HG03432 (cell line): ENCODE results near the gene GFER.
A peak's percentile ranks its signal among the peaks of the same experiment; 100 is the strongest.

Experiments
- ATAC-seq: cut with Tn5 transposase; IDR thresholded peaks from one replicate; pipeline ENCODE4 v1.9.1; 2021; ENCODE audit warnings: mild to moderate bottlenecking, moderate library complexity; ENCODE audit not compliant: unreplicated experiment

GFER gene

DNA sequence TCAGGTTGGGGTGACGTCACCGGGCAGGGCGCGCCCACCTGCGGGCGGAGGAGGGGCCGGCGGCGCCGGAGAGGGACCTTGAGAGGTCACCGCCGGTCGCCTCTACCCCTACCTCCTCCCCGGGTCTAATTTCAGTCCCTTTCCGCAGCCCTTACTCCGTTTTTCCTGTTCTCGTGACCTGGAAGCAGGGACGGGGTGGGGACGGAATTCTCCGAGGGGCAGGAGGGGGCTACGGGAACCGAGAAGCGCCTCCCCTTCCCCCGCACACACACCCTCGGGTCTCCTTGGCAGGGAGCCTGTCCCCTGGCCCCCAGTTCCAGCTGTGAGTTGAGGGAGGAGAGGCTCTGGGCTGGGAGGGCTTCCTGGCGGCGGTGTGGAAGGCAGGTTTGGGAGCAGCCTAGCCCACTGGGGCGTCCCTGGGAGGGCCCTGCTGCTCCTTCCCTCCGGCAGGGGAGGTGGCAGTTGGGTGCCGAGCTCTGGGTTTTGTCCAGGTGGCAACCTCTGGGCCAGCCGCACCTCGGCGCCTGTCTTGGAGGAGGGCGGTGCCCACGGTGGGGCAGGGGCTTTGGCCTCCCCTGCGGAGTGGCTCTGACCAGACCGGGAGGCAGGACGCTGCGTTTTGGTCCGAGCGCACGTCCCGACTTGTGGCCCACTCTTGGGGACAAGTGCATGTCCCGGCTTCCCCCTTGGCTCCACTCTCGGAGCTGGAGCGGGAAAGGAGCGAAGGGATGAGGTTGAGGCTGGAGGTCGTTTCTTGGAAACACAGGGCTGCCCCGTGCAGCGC is 6.5 kb downstream of the GFER start:
- no peak for ATAC-seq

DNA sequence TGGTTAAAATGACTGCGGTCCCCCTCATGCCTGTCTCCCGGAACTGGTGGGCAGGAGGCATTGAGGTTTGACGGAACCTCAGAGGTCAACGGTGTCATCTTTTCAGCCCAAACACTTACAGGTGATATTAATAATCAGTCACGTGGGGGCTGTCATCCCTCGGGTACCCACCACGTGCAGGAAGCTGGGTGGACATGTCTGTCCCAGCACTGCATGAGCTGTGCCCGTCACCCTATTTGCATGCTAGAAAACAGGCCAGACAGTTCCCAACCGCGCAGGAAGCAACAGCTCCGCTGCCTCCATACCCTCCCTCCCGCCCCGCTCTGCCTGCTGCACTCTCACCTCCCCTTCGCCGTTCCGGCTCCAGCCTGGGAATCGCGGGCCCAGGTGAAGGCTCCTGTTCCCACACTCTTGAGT is 7.2 kb downstream of the GFER start:
- ATAC-seq, result peak; percentile 35

DNA sequence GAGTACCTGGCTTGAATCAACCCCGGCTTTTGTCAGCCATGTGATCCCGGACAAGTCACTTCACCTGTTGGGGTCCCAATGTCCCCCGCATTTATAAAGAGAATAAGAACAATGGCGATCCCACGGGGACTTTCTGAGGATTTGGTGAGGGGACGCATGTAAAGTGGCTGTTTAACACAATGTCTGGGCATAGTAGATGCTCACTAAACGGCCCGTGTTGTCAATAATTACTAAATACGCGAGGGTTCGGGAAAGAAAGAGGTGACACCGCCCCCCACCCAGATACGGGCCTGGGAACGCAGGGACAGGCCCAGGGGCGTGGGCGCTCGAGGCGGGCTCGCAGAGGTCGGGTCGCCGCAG is 7.6 kb downstream of the GFER start:
- no peak for ATAC-seq

DNA sequence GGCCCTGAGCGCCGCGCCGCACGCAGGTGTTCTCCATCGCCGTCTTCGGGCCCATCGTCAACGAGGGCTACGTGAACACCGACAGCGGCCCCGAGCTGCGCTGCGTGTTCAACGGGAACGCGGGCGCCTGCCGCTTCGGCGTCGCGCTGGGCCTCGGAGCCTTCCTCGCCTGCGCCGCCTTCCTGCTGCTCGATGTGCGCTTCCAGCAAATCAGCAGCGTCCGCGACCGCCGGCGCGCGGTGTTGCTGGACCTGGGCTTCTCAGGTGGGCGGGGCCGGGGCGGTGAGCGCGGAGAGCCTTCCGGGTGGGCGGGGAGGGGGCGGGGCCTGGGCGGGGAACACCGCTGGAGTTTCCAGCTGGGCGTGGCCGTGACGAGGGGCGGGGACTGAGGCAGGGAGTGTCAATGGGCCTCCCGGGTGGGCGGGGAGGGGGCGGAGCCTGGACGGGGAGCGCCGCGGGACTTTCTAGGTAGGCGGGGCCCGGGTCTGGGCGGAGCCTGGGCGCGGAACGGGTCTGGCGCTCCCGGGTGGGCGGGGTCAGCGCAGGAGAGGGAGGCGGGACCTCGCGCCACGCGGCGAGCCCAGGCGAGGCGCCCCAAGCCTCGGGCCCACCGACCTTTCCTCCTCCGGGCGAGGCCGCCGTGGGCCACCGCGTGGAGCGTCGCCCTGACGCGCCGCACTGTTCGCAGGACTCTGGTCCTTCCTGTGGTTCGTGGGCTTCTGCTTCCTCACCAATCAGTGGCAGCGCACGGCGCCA is 8.1 kb downstream of the GFER start:
- peak; percentile 48 for ATAC-seq

DNA sequence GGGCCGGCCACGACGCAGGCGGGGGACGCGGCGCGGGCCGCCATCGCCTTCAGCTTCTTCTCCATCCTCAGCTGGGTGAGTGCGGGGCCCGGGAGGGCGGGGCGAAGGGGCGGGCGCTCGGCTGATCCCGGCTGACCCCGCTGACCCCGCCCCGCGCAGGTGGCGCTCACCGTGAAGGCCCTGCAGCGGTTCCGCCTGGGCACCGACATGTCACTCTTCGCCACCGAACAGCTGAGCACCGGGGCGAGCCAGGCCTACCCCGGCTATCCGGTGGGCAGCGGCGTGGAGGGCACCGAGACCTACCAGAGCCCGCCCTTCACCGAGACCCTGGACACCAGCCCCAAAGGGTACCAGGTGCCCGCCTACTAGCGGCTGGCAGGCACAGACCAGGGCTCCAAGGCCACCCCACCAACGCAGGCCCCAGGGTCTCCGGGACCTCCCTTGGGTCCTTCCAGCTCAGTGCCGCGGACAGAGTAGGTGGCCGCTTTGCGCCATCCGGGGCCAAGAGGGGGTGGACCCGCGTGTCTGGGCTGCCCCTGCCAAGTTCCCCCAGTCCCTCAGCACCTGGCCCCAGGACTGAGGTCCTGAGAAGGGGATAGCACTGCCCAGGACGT is 8.8 kb downstream of the GFER start:
- no peak for ATAC-seq

DNA sequence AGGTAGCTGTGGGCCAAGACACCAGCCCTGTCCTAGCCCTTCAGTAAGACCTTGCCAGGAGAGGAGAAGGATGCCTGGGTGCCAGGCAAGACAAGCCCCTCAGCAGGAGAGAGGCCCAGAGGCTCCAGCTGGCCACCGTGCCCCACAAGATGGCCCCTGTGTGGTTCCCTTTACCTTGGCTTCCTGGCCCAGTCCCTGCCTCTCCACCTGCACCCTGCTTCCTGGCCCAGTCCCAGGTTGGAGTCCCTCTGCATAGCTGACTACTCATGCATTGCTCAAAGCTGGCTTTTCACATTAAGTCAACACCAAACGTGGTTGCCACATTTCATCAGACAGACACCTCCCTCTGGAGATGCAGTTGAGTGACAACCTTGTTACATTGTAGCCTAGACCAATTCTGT is 9.7 kb downstream of the GFER start:
- no peak for ATAC-seq

DNA sequence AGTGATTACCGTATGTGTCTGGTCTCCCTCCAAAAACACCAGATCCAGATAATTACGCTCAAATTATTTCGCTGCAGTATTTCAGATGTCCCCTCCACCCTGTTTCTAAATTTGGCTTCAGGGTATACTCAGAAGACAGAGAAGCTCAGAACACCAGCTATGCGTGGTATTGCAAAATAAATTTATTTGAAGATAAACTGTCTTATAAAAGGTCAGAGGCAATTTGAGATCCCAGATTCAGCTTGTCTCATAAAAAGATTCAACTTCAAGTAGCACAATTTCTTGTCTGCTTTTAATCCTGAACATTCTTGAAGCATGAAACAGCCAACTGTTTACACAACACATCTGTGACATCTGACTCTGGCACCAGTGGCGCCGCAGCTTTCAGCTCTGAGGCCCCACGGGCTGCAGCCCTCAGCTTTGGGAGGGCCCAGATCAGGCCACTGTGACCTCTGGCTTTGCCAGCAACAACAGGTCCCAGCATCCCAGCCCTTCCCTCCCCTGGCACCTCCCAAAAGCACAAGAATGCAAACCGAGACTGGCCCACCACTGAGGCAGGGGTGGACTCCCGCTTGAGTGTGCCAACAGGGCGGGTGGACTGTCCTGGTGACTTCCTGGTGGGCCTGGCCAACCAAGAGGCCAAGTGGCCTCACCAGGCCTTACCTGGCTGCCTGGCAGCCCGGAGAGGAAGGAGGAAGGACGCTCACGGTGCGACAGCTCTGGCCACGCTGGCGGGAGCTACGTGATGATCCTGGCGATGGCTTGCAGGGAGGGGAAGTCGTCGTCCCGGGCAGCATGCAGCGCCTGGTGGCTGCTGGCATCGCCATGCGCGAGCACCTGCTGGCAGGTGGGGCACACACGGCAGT is 13.7 kb downstream of the GFER start:
- ATAC-seq, result no peak

DNA sequence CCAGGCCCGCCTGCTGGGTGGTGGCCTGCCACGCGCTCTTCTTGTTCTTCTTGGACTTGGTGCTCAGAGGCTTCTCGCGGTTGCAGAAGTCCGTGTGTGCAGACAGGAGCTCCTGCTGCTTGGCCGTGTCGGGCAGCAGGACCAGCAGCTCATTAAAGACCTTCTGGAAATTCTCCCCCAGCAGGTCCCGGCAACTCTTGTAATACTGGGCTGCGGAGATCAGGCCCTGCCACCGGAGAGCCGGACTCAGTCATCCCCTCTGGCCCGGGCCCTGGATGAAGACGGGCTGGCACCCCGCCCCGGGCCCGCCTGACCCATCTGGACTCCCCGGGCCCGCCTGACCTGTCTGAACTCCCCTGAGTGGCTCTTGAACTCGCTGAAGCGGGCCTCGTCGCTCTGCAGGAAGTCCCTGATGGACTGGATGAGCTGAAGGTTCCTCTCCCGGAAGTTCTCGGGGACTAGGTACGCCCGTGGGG is 14.4 kb downstream of the GFER start:
- no peak for ATAC-seq

DNA sequence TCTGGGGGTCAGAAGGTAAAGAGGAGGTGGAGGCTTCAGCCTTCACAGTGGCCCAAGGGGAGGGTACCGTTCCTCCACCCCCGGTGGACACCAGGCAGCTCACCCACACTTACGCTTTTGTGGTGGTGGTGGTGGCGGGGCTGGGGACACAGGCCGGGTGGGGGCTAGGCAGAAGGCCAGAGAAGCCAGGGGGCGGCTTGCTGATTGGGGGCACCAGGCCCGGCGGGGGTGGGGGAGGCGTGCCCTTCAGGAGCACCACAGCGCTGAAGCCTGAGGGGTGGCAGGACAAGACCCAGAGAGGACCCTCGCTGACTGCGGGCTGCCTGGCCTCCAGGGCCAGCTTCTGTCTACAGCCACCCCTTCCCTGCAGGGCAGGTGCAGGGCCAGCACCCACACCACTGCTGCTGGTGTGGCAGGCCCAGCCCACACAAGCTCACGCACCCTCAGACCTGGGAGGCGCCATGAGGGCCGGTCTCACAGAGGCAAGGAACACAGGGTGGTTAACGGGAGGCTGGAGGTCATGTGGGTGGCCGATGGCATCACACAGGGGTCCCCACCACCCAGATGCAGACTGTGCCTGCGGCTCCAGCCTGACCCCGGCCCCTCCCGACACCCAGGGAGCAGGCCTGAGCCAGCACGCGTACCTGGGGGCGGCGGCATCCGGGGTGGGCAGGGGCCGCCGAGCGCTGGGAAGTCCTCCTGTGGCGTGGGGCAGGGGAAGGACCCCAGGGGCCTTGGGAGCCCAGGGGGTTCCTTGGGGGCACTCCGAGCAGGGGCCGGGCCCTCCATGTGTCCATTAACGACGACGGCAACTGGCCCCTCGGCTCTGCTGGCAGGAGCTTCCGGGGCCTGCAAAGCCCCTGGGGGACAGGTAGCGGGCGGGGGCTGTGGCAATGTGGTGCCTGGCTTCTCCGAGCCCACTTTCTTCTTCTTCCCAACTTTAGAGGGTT is 15.1 kb downstream of the GFER start:
- no peak for ATAC-seq

DNA sequence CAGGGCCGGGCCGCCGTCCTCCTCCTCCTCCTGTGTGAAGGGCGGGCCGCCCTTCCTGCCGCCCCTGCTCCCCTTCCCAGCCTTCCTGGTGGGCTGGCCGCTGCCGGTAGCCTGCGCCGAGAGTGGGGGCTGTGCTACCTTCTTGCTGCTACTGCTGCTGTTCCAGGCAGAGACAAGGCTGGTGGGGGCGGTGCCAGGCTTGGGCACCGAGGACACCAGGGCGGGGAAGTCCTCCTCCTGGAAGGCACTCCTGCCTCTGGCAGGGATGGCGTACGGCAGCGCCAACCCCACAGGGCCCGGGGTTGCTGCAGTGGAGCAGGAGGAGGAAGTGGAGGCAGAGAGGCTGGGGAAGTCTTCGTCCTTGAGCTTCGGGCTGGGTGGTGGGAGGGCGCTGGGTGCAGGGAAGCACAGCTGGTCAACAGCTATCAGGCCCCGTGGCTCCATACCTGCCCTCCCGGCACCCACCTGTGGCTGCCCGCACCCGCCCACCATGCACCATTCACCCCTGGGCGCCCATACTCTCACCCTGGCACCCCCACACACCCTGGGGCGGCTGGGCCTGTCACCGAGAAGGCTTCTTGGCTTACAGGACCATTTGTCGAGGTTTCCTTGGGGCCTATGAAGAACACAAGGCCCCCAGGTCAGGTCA is 16.0 kb downstream of the GFER start:
- no peak for ATAC-seq

DNA sequence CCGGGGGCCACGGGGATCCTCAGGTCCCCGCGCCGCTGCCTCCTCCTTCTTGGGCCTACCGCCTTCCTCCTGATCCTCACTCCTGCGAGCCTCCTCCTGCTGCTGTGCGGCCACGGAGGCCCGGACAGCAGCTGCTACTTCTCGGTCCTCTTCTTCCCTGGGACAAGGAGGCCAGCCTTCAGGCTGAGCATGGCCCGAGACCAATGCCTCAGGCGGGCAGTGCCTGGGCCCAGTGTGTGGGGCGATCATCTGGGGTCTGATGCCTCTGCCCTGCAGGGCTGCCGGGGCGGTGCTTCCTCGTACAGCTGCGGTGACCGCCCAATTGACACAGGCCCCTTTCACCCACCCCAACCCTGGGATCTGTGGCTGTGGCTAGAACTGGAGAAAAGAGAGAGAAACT is 17.0 kb downstream of the GFER start:
- ATAC-seq, result no peak

DNA sequence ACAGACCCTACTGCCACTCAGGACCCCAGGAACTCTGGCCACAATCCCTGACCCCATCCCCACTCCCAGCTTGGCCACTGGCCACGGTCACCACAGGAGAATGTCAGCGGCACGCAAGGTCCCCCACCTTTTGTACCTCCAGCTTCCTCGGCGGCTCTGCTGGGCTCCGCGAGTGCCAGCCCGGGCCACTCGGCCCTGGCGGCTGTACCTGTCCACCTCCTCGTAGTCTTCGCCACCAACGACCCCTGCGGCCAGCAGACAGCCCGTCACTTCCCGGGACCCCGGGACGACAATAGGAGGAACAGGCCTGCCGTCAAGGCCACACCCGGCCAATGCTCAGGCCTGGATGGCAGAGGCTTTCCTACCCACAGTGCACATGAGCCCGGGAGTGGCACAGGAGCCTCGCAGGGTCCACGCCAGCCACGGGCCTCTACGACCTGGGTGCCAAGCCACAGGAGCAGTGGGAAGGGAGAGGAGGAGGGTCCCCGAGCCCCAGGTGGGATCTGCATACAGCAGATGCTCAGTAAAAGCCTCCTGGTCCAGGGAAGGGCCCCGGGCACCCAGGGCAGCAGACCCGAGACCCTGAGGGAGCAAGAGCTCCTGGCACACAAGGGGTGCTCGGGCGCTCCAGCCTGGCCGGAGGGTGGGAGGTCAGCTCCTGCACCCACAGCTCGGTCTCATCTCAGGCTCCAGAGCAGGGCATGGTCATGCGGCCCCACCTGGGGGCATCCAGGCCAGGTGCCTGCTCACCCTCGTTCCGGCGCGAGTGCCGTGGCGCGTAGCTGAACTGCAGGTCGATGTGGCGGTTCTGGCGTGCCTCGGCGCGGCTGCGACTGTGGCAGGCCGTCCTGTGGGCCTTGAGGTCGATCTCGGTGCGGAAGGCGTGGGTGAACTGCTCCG is 17.7 kb downstream of the GFER start:
- ATAC-seq, result no peak

DNA sequence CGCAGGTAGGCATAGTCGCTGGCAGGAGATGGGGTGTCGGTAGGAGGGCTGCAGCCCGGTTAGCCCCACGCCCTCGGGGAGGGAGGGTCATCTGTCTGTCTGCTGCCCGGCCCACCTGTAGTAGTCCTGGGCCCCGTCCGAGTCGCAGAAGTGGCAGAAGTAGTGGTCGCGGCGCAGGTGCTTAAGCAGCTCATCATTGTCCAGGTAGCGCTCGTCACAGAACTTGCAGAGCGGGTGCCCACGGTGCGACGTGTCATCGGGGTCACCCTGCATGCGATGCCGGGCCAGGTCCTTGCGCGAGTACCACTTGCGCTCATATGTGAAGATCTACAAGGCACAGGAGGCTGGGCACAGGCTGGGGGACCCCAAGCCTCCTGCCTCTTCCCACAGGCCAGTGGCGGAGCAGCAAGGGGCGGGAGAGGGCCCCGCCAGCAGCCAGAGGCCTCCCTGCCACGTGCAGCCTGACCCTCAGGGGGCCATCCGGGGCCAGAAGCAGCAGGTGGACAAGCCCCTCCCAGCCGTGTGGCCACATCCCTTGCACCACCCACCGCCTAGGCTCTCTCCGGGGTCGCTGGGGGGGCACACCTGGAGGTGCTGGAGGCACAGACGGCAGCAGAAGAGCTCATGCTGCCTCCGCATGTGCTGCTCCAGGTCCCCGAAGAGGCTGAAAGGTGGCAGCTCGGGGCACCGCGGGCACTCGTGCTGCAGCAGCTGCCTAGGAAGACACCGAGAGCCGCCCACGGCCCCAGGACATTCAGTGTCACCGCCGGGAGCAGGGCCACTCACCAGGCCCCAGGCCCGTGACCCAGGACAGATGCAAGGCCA is 18.6 kb downstream of the GFER start:
- no peak for ATAC-seq

DNA sequence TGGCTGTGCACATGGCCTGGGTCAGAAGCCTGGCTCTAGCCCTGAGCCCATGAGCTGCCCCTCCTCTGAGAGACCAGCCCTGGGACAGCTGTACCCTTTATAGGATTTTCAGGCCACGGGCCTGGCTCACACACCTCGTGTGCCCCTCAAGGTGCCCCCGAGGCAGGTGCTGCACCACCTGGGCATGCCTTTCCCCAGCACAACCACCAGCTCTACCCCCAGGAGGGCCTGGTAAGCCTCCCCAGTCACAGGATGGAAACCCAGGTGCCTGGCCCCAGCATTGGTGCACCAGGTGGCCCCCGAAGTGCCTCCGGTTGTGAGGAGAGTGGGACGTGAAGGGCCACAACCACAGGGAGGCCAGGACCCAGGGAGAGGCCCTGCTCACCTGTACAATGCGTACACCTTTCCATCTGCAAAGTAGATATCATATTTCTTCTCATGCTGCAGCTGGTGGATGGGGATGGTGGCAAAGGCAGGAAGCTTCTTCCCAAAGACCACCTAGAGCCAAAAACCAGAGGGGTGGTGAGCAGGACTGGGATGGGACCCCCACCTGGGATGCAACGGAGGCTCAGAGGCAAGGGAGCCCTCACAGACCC is 19.3 kb downstream of the GFER start:
- no peak for ATAC-seq

DNA sequence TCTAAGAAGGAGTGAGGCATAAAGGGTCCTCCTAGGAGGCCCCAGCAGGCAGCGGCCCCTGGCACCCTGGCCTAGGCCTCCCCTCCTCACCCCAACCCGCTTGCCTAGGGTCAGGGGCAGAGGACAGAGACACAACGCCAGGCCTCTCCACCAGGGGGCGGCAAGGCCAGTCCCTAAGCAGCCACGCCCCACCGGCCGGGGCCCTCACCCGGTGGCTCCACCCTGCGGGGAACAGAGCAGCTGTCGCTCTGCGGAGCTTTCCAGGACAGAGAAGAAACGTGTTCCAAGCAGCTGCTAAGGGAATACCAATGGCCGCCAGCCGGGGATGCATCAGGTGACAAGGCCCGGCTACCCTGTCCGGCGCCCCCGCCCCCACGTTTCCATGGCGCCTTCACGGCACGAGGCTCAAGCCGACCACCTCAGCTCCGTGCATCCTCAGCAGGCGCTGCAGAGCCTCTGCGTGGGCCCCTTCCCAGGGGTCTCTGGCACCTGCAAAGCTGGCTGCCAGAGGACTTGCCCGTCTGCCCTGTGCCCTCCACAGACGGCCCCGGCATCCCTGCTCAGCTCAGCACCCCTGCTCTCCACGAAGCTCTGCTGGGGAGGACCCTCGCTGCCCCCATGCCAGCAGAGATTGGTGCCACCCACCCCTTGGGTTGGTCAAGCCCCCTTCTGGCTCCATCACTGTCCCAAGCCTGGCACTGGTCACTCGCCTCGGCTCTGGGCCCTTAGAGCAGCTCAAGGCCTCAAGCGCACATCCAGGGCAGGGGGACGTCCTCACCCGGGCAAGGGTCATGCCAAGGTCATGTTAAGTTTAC is 20.0 kb downstream of the GFER start:
- ATAC-seq, result peak; percentile 64

DNA sequence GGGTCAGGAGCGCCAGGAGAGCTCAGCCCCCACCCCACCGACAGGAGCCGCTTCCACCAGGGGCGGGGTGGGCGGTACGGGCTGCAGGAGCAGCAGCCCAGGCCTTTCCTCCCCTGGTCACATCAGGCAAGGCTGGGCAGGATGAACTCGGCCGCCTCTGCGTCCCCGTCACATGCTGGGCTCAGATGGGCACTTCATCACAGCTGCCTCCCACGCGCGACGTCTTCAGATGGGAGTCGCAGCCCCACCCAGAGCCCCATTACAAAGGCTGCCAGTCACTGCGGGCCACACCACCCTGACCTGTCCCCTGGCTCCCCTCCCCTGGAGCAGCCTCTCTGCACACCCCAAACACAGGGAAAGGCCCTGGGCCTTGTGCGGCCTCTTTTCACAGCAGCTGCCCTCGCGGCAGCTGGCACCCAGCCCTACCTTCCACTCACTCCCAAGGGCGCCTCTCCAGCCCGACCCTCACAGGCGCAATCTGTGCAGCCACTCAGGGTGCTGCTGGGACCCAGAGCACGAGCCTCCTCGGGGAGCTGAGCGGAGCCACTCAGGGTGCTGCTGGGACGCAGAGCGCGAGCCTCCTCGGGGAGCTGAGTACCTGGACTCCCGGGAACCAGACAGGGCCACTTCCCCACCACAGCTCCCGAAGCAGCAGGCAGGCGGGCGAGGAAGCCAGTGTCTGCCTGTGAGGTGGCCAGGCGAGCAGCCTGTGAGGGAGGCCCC is 21.0 kb downstream of the GFER start:
- ATAC-seq, result no peak
